NCI-H2171 treated with DMSO at 0.1 percent for 48 hours (cell line): ENCODE data around the gene SCYL1.

Source experiments
- DNase-seq: peaks from one replicate; lab custom pipeline; 2025; lab: John Stamatoyannopoulos, UW

The SCYL1 gene

GRCh38 chr11:65537296-65537597, 12.4 kb downstream of the SCYL1 start:
- DNase-seq = no peak

GRCh38 chr11:65537620-65538231, 12.8 kb downstream of the SCYL1 start:
- no peak for DNase-seq

- DNase-seq = no peak
These were observed 13.5 kb downstream of the SCYL1 start for GRCh38 chr11:65538232-65538914.

GRCh38 chr11:65538915-65539743, 14.2 kb downstream of the SCYL1 start:
- no peak for DNase-seq

- no peak for DNase-seq
These were observed 14.9 kb downstream of the SCYL1 start for GRCh38 chr11:65539744-65540289.

- peak; percentile 48 for DNase-seq
These were observed 15.6 kb downstream of the SCYL1 start for GRCh38 chr11:65540290-65541092.

- no peak for DNase-seq
These were observed 16.5 kb downstream of the SCYL1 start for GRCh38 chr11:65541093-65541982.

GRCh38 chr11:65542738-65543390, 18.0 kb downstream of the SCYL1 start:
- DNase-seq = no peak

GRCh38 chr11:65545853-65546216, 21.0 kb downstream of the SCYL1 start:
- no peak for DNase-seq

GRCh38 chr11:65546217-65546958, 21.5 kb downstream of the SCYL1 start:
- DNase-seq = peak; percentile 81

GRCh38 chr11:65547446-65548125, 22.7 kb downstream of the SCYL1 start:
- no peak for DNase-seq

GRCh38 chr11:65548395-65548794, 23.5 kb downstream of the SCYL1 start:
- DNase-seq = no peak

- no peak for DNase-seq
These were observed 24.2 kb downstream of the SCYL1 start for GRCh38 chr11:65549096-65549495.

- DNase-seq = peak; percentile 42
These were observed 26.9 kb downstream of the SCYL1 start for GRCh38 chr11:65551572-65552387.

GRCh38 chr11:65552388-65552951, 27.6 kb downstream of the SCYL1 start:
- DNase-seq = no peak

GRCh38 chr11:65553301-65554001, 28.6 kb downstream of the SCYL1 start:
- peak; percentile 43 for DNase-seq

- DNase-seq = no peak
These were observed 29.4 kb downstream of the SCYL1 start for GRCh38 chr11:65554057-65554818.
